GM19468 (cell line): Measurements from ENCODE around the gene CITED4.

Source experiments
- ATAC-seq: cut with Tn5 transposase; IDR thresholded peaks from one replicate; pipeline ENCODE4 v1.9.1; 2021; ENCODE audit warnings: mild to moderate bottlenecking, moderate library complexity, moderate number of reproducible peaks; ENCODE audit not compliant: unreplicated experiment; ENCODE audit errors: extremely low read depth

The CITED4 gene

DNA sequence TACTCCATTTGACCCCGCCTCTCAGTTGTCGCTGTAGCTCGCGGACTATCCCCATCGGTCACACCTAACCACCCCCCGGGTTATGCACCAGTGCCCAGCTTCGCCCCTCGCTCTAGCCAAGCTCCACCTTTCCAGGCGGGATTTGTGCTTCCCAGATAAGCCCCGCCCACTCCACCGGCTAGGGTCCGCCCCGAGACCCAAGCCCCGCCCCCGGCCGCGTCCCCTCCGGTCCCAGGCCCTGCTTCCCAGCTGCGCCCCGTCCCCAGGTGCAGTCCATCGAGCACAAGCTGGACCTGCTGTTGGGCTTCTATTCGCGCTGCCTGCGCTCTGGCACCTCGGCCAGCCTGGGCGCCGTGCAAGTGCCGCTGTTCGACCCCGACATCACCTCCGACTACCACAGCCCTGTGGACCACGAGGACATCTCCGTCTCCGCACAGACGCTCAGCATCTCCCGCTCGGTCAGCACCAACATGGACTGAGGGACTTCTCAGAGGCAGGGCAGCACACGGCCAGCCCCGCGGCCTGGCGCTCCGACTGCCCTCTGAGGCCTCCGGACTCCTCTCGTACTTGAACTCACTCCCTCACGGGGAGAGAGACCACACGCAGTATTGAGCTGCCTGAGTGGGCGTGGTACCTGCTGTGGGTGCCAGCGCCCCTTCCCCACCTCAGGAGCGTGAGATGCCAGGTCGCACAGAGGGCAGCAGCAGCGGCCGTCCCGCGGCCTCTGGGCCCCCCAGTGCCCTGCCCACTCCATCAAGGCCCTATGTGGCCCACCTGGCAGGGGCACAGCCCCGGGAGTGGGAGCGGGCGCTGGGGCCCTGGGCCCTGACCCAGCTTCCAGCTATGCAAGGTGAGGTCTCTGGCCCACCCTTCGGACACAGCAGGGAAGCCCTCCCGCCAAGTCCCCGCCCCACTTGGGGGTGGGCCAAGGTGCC is 23.9 kb downstream of the CITED4 start:
- no peak for ATAC-seq

GRCh38 chr1:40837601-40838000 is 24.6 kb downstream of the CITED4 start:
- ATAC-seq: no peak

DNA sequence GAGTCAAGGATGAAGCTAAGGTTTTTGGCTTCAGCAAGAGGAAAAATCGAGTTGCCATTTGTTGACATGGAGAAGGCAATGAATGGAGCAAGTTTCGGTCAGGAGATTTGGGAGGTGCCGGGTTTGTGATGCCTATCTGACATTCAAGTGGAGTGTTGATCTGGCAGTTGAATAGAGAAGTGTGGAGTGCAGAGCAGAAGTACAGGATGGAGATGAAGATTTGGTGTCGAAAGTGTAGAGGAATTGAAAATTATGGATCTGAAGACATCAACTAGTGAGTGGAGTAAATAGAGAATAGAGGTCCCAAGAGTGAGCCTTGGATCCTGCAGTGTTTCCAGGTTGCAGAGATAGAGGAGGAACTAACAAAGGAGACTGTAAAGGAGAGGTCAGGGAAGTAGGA is 25.9 kb downstream of the CITED4 start:
- no peak for ATAC-seq

DNA sequence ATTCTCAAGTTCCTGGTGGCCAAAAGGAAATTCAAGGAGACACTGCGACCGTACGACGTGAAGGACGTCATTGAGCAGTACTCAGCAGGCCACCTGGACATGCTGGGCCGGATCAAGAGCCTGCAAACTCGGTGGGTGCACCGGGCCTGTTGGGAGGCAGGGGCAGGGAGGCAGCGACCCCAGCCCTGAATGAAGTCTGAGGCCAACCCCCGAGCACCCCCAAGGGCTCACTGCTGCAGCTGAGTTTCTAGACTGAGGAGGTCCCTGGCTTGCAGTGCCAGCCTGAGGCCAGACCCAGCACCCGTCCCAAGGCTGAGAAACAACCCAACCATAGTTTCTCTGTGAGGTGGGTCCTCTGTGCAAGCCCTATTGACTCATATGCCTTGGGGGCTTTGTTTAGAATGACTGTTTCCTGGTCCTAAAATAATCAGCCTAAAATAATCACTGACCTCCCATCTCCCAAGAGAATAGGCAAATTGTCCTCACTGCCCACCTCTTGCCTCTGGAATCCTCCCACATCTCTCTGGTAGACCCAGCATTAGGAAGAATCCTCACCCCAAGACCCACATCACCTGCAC is 27.1 kb downstream of the CITED4 start:
- ATAC-seq: no peak

GRCh38 chr1:40833979-40834378 is 28.2 kb downstream of the CITED4 start:
- no peak for ATAC-seq

DNA sequence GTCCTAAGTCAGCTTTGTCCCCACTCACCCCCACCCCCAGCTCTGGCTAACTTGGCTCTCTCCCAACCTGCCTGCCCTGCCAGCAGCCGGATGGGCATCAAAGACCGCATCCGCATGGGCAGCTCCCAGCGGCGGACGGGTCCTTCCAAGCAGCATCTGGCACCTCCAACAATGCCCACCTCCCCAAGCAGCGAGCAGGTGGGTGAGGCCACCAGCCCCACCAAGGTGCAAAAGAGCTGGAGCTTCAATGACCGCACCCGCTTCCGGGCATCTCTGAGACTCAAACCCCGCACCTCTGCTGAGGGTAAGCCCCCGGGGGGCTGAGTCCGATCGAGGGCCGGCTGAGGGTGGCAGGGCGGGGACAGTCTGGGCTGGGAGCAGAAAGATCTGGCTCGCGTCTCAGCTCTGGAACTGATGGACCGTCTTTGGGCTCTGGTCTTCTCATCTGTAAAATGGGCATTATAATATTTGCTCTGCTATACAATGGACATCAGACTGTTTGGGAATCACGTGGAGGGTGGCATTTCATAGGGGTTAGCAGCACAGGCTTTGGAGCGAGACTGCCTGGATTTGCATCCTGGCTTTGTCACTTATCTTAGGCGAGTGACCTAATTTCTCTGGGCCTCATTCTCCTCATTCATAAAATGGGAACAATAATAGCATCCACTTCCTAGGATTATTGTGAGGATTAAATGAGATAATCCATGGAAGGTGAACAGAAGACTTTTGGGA is 31.0 kb downstream of the CITED4 start:
- no peak for ATAC-seq

DNA sequence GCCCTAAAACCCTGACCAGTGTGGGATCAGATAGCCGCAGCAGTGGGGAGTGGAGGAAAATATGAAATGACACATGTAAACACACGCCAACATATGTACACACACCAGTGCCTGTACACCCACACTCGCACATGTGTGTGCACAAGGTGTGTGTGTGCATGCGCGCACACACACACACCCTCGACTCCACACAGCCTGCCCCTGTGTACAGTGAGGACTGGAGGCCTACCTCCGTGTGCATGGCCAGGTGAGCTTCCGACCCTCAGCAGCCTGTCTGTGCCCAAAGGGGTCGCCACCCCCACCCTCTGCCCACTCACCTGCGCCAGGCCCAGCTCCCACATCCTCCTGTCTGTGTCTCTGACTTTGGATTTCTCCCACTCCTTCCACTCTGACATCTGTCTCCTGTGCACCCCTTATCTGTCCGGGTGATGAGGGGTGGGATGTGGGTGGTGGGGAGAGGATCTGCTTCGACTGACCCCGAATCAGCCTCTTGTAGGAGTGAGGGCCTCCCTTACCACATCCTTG is 31.7 kb downstream of the CITED4 start:
- no peak for ATAC-seq

- ATAC-seq: no peak
Measured at GRCh38 chr1:40829631-40830245, 32.4 kb downstream of the CITED4 start.

DNA sequence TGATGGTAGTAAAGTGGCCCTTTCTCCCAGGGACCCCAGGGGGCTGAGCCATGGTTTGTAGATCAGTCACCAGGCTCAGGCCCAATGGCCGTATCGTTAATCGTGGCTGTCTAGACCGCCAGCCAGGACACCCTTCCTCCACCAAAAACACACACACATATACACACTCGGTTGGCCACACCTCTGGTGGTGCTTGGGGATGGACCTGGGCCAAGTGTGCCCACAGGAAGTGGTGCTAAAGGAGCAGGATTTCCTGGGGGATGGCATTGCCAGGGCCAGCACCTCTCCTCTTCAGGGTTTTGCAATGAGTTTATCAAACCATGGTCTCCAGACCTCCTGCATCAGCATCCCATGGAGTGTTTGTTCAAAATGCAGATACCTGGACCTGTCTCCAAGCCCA is 36.2 kb downstream of the CITED4 start:
- no peak for ATAC-seq

DNA sequence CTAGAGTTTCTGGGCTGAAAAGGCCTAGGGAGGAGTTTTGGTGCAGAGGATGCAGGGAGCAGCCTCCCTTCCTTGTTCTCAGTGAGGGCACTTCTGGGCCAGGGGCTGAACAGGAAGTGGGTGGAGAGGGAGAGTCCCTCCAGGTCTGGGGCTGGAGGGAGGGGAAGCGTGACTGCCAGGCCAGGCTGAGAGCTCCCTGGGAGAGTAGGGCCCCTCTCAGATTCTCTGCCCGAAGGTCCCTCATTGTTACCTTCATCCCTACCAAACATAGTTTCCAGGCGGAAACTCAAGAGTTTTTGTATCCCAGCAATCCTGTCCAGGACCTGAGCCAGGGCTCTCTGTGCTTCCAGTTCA is 36.8 kb downstream of the CITED4 start:
- ATAC-seq: no peak

GRCh38 chr1:40824591-40825434 is 37.4 kb downstream of the CITED4 start:
- ATAC-seq: no peak

DNA sequence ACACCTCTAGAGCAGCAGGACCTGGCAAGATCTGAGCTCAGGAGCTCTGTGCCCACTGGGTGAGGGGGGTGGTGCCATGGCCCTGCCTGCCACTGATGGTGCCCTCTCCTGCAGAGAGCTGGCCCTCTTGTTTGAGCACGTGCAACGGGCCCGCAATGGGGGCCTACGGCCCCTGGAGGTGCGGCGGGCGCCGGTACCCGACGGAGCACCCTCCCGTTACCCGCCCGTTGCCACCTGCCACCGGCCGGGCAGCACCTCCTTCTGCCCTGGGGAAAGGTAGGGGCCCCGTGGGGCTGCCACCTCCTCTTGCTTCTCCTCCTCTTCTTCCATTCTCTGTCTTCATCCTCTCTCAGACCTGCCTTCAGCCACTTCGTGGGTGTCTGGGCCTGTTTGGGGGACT is 38.2 kb downstream of the CITED4 start:
- ATAC-seq: no peak

DNA sequence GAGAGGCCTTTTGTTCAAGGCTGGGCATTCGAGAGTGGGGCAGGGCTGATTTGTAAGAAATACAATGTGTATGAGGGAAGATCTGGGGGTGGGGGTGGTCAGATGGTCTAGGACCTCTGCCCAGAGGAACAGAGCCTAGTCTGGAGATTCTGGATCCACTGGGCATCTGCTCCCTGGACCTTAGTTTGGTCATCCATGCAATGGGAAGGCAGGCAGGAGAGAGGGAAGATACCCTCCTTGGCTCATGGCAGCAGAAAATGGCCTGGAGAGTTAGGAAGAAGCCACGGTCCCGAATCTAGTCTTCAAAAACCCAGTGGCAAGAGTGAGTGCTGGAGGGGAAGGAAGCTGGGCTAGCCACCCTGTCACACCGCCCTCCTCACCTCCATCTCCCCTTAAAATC is 38.8 kb downstream of the CITED4 start:
- no peak for ATAC-seq

- no peak for ATAC-seq
Measured at GRCh38 chr1:40822890-40823289, 39.3 kb downstream of the CITED4 start.

GRCh38 chr1:40820911-40821693 is 41.1 kb downstream of the CITED4 start:
- ATAC-seq: no peak

DNA sequence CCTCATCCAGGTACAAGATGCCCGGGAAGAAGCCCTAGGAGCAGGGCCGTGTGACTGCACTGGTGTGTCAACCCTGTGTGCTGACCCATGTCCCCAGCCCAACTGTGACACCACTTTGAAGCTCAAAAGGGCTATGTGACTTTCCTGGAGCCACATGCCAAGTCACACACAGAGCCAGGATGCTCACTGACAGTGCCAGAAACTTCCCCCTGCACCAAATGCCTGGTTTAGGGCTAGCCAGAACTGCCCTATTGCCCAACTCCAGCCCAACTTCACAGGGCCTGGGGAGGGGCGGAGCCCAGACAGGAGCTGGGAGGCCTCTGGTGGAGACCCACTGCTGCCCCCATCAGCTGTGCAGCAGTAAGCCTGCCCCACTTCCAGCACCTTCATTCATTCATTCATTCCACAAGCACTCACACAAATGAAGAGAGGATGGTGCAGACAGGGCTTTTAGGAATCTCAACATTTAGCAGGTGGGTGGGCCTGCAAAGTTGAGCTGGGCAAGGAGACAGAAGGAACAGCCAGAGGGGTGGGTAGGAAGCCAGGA is 41.8 kb downstream of the CITED4 start:
- ATAC-seq: no peak

- ATAC-seq: no peak
Measured at GRCh38 chr1:40819101-40819500, 43.1 kb downstream of the CITED4 start.

DNA sequence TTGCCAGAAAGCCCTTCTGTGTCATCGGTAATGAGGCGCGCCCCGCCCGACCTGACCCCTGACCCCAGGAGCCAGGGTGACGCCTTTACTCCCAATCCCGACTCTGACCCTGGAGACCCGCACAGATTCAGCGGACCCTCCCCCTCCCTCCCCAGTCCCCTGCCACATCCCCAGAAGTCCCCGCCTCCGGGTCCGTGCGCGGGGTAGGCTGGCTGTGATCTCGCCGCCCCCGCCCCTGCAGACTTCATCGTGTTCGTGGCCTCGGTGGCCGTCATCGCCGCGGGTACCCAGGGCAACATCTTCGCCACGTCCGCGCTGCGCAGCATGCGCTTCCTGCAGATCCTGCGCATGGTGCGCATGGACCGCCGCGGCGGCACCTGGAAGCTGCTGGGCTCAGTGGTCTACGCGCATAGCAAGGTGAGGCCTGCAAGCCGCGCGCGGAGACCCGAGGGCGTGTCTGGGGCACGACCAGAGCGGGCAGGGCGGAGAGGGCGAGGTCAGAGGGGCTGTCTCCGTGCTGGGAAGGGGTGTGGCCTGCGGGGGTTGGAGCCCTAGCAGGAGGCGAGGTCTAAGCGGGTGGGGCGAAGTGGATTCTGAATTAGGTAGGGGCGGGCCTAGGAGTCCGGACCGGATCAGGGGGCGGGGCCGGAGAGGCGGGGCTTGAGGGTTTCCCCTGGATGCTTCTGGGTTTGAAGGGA is 43.8 kb downstream of the CITED4 start:
- ATAC-seq: no peak
